ENCODE results near the gene ZBTB34. TPM values are rescaled to one million over a fixed set of nuclear protein-coding genes. Genes with fewer than 3 reads are reported as not detected.
A peak's percentile ranks its signal among the peaks of the same experiment; 100 is the strongest.

Gene ZBTB34
- total RNA-seq, 2 donors from 2014 or later, result 3.5 to 6.2 TPM

DNA sequence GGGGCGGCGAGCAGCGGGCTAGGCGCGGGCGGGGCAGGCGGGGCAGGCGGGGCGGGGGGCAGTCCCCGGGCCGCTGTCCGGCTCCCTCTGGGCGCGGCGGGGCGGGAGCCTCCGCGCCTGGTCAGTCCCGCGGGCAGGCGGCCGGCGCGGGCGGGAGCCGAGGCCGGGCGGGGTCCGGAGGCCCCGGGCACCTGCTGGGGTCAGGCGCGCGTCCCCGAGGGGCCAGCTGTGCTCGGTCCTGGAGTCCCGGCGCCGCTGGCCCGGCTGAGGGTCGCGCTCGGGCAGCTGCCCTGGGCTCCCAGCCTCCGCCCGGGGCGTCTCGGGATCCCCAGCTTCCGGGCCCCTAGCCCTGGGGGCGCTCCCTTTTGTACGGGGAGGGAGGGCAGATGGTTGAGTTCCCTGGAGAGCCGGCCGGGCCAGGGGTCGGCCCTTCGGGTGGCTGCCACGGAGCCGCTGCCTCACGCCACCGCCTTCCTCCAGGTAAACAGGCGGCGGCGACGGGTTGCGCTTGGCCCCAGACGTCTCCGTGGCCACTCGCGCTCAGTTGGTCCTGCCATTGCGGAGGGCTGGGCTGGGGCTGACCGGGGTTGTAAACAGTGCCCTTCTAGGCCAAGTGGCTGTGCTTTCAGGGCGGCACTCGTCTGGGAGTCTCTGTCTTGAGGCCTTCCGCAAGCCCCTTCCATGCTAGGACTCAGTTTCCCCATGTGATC is 473 bp downstream of the ZBTB34 start:
- peaks cover 0 to 28% of the 10 kb centered on the region in 2 donors for H3K4me1 ChIP-seq
- peak overlapping the region; percentile 85 to 88 for H3K27ac ChIP-seq
- no peaks in the 10 kb centered on the region for H3K27me3 ChIP-seq
- DNase-seq (ENCODE audit: low spot score), result no peak
- TF ChIP-seq, protein P1, sequence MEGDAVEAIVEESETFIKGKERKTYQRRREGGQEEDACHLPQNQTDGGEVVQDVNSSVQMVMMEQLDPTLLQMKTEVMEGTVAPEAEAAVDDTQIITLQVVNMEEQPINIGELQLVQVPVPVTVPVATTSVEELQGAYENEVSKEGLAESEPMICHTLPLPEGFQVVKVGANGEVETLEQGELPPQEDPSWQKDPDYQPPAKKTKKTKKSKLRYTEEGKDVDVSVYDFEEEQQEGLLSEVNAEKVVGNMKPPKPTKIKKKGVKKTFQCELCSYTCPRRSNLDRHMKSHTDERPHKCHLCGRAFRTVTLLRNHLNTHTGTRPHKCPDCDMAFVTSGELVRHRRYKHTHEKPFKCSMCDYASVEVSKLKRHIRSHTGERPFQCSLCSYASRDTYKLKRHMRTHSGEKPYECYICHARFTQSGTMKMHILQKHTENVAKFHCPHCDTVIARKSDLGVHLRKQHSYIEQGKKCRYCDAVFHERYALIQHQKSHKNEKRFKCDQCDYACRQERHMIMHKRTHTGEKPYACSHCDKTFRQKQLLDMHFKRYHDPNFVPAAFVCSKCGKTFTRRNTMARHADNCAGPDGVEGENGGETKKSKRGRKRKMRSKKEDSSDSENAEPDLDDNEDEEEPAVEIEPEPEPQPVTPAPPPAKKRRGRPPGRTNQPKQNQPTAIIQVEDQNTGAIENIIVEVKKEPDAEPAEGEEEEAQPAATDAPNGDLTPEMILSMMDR (IDR thresholded peaks at IDR 0.05), result no peak
- H3K9me3 ChIP-seq, result no peaks in the 10 kb centered on the region
- H3K4me3 ChIP-seq, result peak overlapping the region; percentile 95 to 96
- no peaks in the 10 kb centered on the region for H3K36me3 ChIP-seq

DNA sequence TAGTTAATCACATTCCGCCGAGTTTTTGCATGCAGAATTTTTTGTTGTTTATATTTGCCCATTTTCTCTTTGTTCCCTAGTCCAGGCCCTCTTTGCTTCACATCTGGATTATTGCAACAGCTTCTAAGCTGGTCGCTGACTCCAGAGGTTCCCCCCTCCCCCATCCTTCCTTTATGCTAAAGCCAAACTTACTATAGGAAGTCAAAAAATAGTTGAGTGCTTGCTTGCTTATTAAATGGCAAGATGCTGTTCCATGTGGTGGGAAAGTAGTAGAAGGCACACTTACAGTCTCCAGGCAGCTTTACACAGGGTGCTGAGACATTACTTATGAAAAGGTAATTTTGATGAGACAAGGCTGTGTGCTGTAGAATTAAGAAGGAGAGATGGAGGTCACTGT is 1.3 kb downstream of the ZBTB34 start:
- no peaks in the 10 kb centered on the region for H3K36me3 ChIP-seq
- H3K9me3 ChIP-seq, result no peaks in the 10 kb centered on the region
- TF ChIP-seq, protein P1 (IDR thresholded peaks at IDR 0.05), result no peak
- no peak for DNase-seq (ENCODE audit: low spot score)
- peaks cover 0 to 28% of the 10 kb centered on the region in 2 donors for H3K4me1 ChIP-seq
- no peaks in the 10 kb centered on the region for H3K27me3 ChIP-seq
- peak overlapping the region; percentile 85 to 88 for H3K27ac ChIP-seq
- H3K4me3 ChIP-seq, result peak overlapping the region; percentile 95 to 96

DNA sequence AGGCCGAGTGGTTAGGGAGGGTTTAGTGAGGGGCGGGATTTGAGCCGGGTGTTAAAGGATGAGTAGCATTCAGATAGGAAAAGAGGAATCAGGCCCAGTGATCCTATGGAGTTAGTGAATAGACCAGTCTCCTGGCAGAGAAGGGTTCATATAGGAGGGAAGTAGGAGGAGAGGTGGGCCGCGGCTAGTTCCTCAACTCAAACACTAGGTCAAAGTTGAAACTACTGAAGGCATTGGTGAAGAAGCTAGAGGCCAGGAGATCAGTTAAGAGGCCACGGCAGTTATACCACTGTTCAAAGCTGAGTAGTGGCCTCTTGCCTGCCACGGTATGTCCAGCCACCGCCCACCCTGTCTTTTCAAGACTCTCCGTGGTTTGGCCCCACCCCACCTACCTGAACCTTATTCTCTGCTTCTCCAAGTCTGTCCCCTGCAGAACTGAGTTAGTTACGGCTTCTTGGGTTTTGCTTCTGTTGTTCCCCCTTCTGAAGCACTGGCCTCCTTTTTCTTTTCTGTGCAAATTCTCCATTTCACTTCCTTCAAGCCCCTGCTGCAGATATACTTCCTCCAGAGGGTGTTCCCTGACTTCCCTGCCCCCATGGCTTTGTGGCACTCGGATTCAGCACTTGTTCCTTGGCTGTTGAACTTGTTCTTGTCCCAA is 1.8 kb downstream of the ZBTB34 start:
- TF ChIP-seq, protein P1 (IDR thresholded peaks at IDR 0.05), result no peak
- peak overlapping the region; percentile 85 to 88 for H3K27ac ChIP-seq
- no peaks in the 10 kb centered on the region for H3K36me3 ChIP-seq
- H3K27me3 ChIP-seq, result no peaks in the 10 kb centered on the region
- peak overlapping the region; percentile 95 to 96 for H3K4me3 ChIP-seq
- peaks cover 0 to 28% of the 10 kb centered on the region in 2 donors for H3K4me1 ChIP-seq
- no peak for DNase-seq (ENCODE audit: low spot score)
- H3K9me3 ChIP-seq, result no peaks in the 10 kb centered on the region

DNA sequence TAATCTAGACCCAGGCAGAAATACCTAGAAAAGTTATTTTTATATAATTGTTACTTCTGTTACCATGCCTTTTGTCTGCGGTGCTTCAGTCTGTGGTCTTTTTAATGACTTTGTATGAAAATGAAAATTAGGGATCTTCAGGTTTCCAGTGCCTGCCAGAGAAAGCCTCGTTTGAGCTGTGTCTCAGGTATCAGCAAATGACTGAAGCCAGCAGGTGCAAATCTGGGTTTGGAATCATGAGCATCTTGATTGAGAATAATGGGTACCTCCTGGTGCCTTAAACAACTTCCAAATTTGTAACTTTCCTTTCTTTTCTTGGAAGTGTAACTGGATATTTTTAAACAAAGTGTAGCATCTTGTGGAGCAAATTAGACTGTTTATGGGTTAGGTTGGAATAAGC is 4.3 kb downstream of the ZBTB34 start:
- Histone ChIP-seq H3K4me1 (peaks cover 0 to 39% of the 10 kb centered on the region in 2 donors), H3K9me3 (no peaks in the 10 kb centered on the region), H3K27ac (no peak overlapping the region), H3K27me3 (no peaks in the 10 kb centered on the region), H3K4me3 (no peak overlapping the region), H3K36me3 (peaks cover 5% of the 10 kb centered on the region)
- DNase-seq (ENCODE audit: low spot score), result no peak
- TF ChIP-seq, protein P1 (IDR thresholded peaks at IDR 0.05), result no peak

DNA sequence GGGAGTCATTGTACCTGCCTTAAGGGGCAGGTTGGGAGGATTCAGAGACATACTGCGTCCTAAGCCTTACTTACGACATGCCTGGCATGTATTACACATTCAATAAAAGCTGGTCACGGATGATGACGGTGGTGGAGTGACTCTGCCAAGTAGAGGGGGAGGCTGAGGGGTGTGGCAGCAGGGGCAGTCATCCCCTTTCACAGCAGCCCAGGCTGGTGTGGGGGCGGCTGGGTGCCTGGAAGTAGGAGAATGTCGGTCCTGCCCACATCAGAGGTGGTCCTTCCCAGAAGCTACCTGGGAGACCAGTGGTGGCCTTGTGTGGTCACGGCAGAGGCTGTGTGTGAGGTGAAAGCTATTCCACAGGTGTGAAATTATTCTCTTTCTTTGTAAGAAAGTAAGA is 8.9 kb downstream of the ZBTB34 start:
- Histone ChIP-seq H3K36me3 (peaks cover 5% of the 10 kb centered on the region), H3K27ac (no peak overlapping the region), H3K4me3 (no peak overlapping the region), H3K9me3 (no peaks in the 10 kb centered on the region), H3K4me1 (peaks cover 0 to 13% of the 10 kb centered on the region in 2 donors), H3K27me3 (no peaks in the 10 kb centered on the region)
- TF ChIP-seq, protein P1 (IDR thresholded peaks at IDR 0.05), result no peak
- no peak for DNase-seq (ENCODE audit: low spot score)
